ENCODE data around the gene RCAN2.

Gene RCAN2

GRCh38 chr6:46189726-46190125, 301.5 kb downstream of the RCAN2 start:
- Histone ChIP-seq H3K79me2 (ENCODE audit: low read length) (no peaks in the 10 kb centered on the region), H3K9me3 (replicated peaks; ENCODE audit: insufficient read depth, low read length) (no peaks in the 10 kb centered on the region), H3K9ac (ENCODE audit: low read length) (no peak overlapping the region), H3K4me3 (ENCODE audit: low read length) (no peak overlapping the region), H3K4me1 (ENCODE audit: low read length) (no peaks in the 10 kb centered on the region), H3K27me3 (replicated peaks; ENCODE audit: insufficient read depth, low read length) (no peaks in the 10 kb centered on the region), H3K9me2 (replicated peaks; ENCODE audit: insufficient read depth, low read length) (no peaks in the 10 kb centered on the region), H2AFZ (ENCODE audit: low read length) (no peak overlapping the region), H3K27ac (ENCODE audit: low read length) (no peak overlapping the region), H3K36me3 (replicated peaks; ENCODE audit: insufficient read depth, low read length) (no peaks in the 10 kb centered on the region), H3K4me2 (ENCODE audit: low read depth, low read length) (no peak overlapping the region), H4K20me1 (ENCODE audit: insufficient read depth, low read length) (no peaks in the 10 kb centered on the region), H3F3A (ENCODE audit: insufficient read depth, low read length) (no peaks in the 10 kb centered on the region)
- no peak for TF ChIP-seq EZH2phosphoT487 (IDR thresholded peaks at IDR 0.05; ENCODE audit: low read length)
- TF ChIP-seq CTCF (IDR thresholded peaks at IDR 0.05; ENCODE audit: low read length): no peak
- no peak for DNase-seq

GRCh38 chr6:46186583-46186982, 304.7 kb downstream of the RCAN2 start:
- no peak overlapping the region for H3K4me2 ChIP-seq (ENCODE audit: low read depth, low read length)

GRCh38 chr6:46184114-46184513, 307.1 kb downstream of the RCAN2 start:
- no peak overlapping the region for H2AFZ ChIP-seq (ENCODE audit: low read length)
- DNase-seq: no peak

More at GRCh38 chr6:46186583-46186982, 304.7 kb downstream of the RCAN2 start:
- TF ChIP-seq CTCF (IDR thresholded peaks at IDR 0.05; ENCODE audit: low read length) (no peak), EZH2phosphoT487 (IDR thresholded peaks at IDR 0.05; ENCODE audit: low read length) (no peak), EZH2 (optimal IDR thresholded peaks at IDR 0.05; ENCODE audit: low read depth, low read length) (no peak)
- no peak for DNase-seq
- H3K9ac ChIP-seq (ENCODE audit: low read length): no peak overlapping the region
- H3K4me3 ChIP-seq (ENCODE audit: low read length): no peak overlapping the region
- no peaks in the 10 kb centered on the region for H3K27me3 ChIP-seq (replicated peaks; ENCODE audit: insufficient read depth, low read length)
- H3K79me2 ChIP-seq (ENCODE audit: low read length): no peaks in the 10 kb centered on the region
- no peak overlapping the region for H2AFZ ChIP-seq (ENCODE audit: low read length)
- H3K9me2 ChIP-seq (replicated peaks; ENCODE audit: insufficient read depth, low read length): no peaks in the 10 kb centered on the region
- H3F3A ChIP-seq (ENCODE audit: insufficient read depth, low read length): no peaks in the 10 kb centered on the region
- H3K27ac ChIP-seq (ENCODE audit: low read length): no peak overlapping the region
- no peaks in the 10 kb centered on the region for H4K20me1 ChIP-seq (ENCODE audit: insufficient read depth, low read length)
- H3K4me1 ChIP-seq (ENCODE audit: low read length): no peaks in the 10 kb centered on the region
- H3K36me3 ChIP-seq (replicated peaks; ENCODE audit: insufficient read depth, low read length): no peaks in the 10 kb centered on the region
- no peaks in the 10 kb centered on the region for H3K9me3 ChIP-seq (replicated peaks; ENCODE audit: insufficient read depth, low read length)

More at GRCh38 chr6:46184114-46184513, 307.1 kb downstream of the RCAN2 start:
- H4K20me1 ChIP-seq (ENCODE audit: insufficient read depth, low read length): no peaks in the 10 kb centered on the region
- H3F3A ChIP-seq (ENCODE audit: insufficient read depth, low read length): no peaks in the 10 kb centered on the region
- H3K9ac ChIP-seq (ENCODE audit: low read length): no peak overlapping the region
- H3K9me3 ChIP-seq (replicated peaks; ENCODE audit: insufficient read depth, low read length): no peaks in the 10 kb centered on the region
- no peaks in the 10 kb centered on the region for H3K36me3 ChIP-seq (replicated peaks; ENCODE audit: insufficient read depth, low read length)
- TF ChIP-seq EZH2phosphoT487 (IDR thresholded peaks at IDR 0.05; ENCODE audit: low read length) (no peak), CTCF (IDR thresholded peaks at IDR 0.05; ENCODE audit: low read length) (no peak), EZH2 (optimal IDR thresholded peaks at IDR 0.05; ENCODE audit: low read depth, low read length) (no peak)
- H3K4me3 ChIP-seq (ENCODE audit: low read length): no peak overlapping the region
- H3K9me2 ChIP-seq (replicated peaks; ENCODE audit: insufficient read depth, low read length): no peaks in the 10 kb centered on the region
- no peaks in the 10 kb centered on the region for H3K4me1 ChIP-seq (ENCODE audit: low read length)
- H3K27me3 ChIP-seq (replicated peaks; ENCODE audit: insufficient read depth, low read length): no peaks in the 10 kb centered on the region
- no peak overlapping the region for H3K4me2 ChIP-seq (ENCODE audit: low read depth, low read length)
- no peaks in the 10 kb centered on the region for H3K79me2 ChIP-seq (ENCODE audit: low read length)
- H3K27ac ChIP-seq (ENCODE audit: low read length): no peak overlapping the region
